ENCODE measurements around the gene CAV1. TPM values are rescaled to one million over a fixed set of nuclear protein-coding genes. Genes with fewer than 3 reads are reported as not detected.
A peak's percentile ranks its signal among the peaks of the same experiment; 100 is the strongest.

CAV1 gene
- polyA plus RNA-seq, 1 donor from 2014 or later, result not detected

- H3K36me3 ChIP-seq (ENCODE audit: insufficient read depth, low read length), result no peaks in the 10 kb centered on the region
- no peaks in the 10 kb centered on the region for H3F3A ChIP-seq (ENCODE audit: insufficient read depth, low read length, poor library complexity, severe bottlenecking)
- no peak overlapping the region for H2AFZ ChIP-seq (ENCODE audit: low read depth, low read length)
- peak overlapping the region; percentile 55 for H3K4me2 ChIP-seq (ENCODE audit: low read length)
- no peak overlapping the region for H3K27ac ChIP-seq (ENCODE audit: low read length)
- H3K9me2 ChIP-seq (ENCODE audit: insufficient read depth, low read length), result no peaks in the 10 kb centered on the region
- TF ChIP-seq EP300 (conservative IDR thresholded peaks at IDR 0.05; ENCODE audit: poor library complexity, severe bottlenecking) (no peak), REST (IDR thresholded peaks at IDR 0.05; ENCODE audit: borderline replicate concordance) (no peak), MXI1 (conservative IDR thresholded peaks at IDR 0.05; ENCODE audit: poor library complexity, severe bottlenecking) (no peak), SMC3 (conservative IDR thresholded peaks at IDR 0.05; ENCODE audit: poor library complexity) (no peak), TAF1 (IDR thresholded peaks at IDR 0.05; ENCODE audit: low read depth) (no peak), CTCF (IDR thresholded peaks at IDR 0.05; ENCODE audit: poor library complexity, severe bottlenecking) (no peak), EZH2 (IDR thresholded peaks at IDR 0.05; ENCODE audit: borderline replicate concordance, insufficient read depth, low read length, poor library complexity, severe bottlenecking) (no peak), RAD21 (conservative IDR thresholded peaks at IDR 0.05) (no peak), POLR2AphosphoS5 (IDR thresholded peaks at IDR 0.05) (no peak)
- H3K4me3 ChIP-seq (ENCODE audit: low read length), result peak overlapping the region; percentile 74
- no peaks in the 10 kb centered on the region for H3K79me2 ChIP-seq (replicated peaks; ENCODE audit: insufficient read depth, low read length)
- peaks cover 56% of the 10 kb centered on the region for H3K27me3 ChIP-seq (ENCODE audit: insufficient read depth, low read depth, low read length)
- no peaks in the 10 kb centered on the region for H4K20me1 ChIP-seq (ENCODE audit: insufficient read depth)
- H3K9ac ChIP-seq (ENCODE audit: low read length), result no peak overlapping the region
- no peaks in the 10 kb centered on the region for H3K9me3 ChIP-seq (ENCODE audit: low read length)
Measured at GRCh38 chr7:116525298-116525912, 569 bp downstream of the CAV1 start.

- Histone ChIP-seq H3K9me3 (ENCODE audit: low read length) (no peaks in the 10 kb centered on the region), H3K9me2 (ENCODE audit: insufficient read depth, low read length) (no peaks in the 10 kb centered on the region), H3K36me3 (ENCODE audit: insufficient read depth, low read length) (no peaks in the 10 kb centered on the region), H4K20me1 (ENCODE audit: insufficient read depth) (no peaks in the 10 kb centered on the region), H3K9ac (ENCODE audit: low read length) (peak overlapping the region; percentile 34), H3K27ac (ENCODE audit: low read length) (no peak overlapping the region), H2AFZ (ENCODE audit: low read depth, low read length) (no peak overlapping the region), H3K27me3 (ENCODE audit: insufficient read depth, low read depth, low read length) (peaks cover 56% of the 10 kb centered on the region), H3F3A (ENCODE audit: insufficient read depth, low read length, poor library complexity, severe bottlenecking) (no peaks in the 10 kb centered on the region), H3K79me2 (replicated peaks; ENCODE audit: insufficient read depth, low read length) (no peaks in the 10 kb centered on the region), H3K4me2 (ENCODE audit: low read length) (peak overlapping the region; percentile 94), H3K4me3 (ENCODE audit: low read length) (peak overlapping the region; percentile 74)
- TF ChIP-seq CTCF (IDR thresholded peaks at IDR 0.05; ENCODE audit: poor library complexity, severe bottlenecking), result peak; percentile 72
- TF ChIP-seq REST (IDR thresholded peaks at IDR 0.05; ENCODE audit: borderline replicate concordance), result no peak
- TF ChIP-seq RAD21 (conservative IDR thresholded peaks at IDR 0.05), result peak; percentile 48
- no peak for TF ChIP-seq EZH2 (IDR thresholded peaks at IDR 0.05; ENCODE audit: borderline replicate concordance, insufficient read depth, low read length, poor library complexity, severe bottlenecking)
- no peak for TF ChIP-seq EP300 (conservative IDR thresholded peaks at IDR 0.05; ENCODE audit: poor library complexity, severe bottlenecking)
- TF ChIP-seq TAF1 (IDR thresholded peaks at IDR 0.05; ENCODE audit: low read depth), result no peak
- peak; percentile 66 for TF ChIP-seq SMC3 (conservative IDR thresholded peaks at IDR 0.05; ENCODE audit: poor library complexity)
- peak; percentile 20 for TF ChIP-seq MXI1 (conservative IDR thresholded peaks at IDR 0.05; ENCODE audit: poor library complexity, severe bottlenecking)
- TF ChIP-seq POLR2AphosphoS5 (IDR thresholded peaks at IDR 0.05), result no peak
Measured at GRCh38 chr7:116525913-116526861, 1.4 kb downstream of the CAV1 start.
